Suprapubic skin (tissue), 4 donors: ENCODE data around the gene SEPTIN7. TPM values are rescaled to one million over a fixed set of nuclear protein-coding genes. Genes with fewer than 3 reads are reported as not detected.

ENCODE experiments used
- DNase-seq, 2 donors: peaks; one replicate each; pipeline ENCODE4 v3.0.0-alpha.2; 2019; ENCODE audit warnings: low spot score in 2 of 2
- H3K27ac ChIP-seq: fragments of 200-600 bp; sonication (generic); one replicate; pipeline ENCODE4 v1.5.1; 2019
- H3K27me3 ChIP-seq: fragments of 200-600 bp; sonication (generic); one replicate; pipeline ENCODE4 v1.5.1; 2019
- H3K36me3 ChIP-seq: fragments of 200-600 bp; sonication (generic); one replicate; pipeline ENCODE4 v1.5.1; 2019
- H3K4me1 ChIP-seq: fragments of 200-600 bp; sonication (generic); one replicate; pipeline ENCODE4 v1.5.1; 2019
- H3K4me3 ChIP-seq: fragments of 200-600 bp; sonication (generic); one replicate; pipeline ENCODE4 v1.5.1; 2019; ENCODE audit warnings: mild to moderate bottlenecking
- H3K9me3 ChIP-seq: fragments of 200-600 bp; sonication (generic); one replicate; pipeline ENCODE4 v1.5.1; 2019
- CTCF ChIP-seq, 2 donors: fragments of 200-600 bp in 1 of 2; fragments of 450-650 bp in 1 of 2; sonication (generic) in 1 of 2; IDR thresholded peaks; one replicate each; pipeline ENCODE4 v1.5.1; 2016 to 2019; ENCODE audit warnings: antibody characterized with exemption in 2 of 2, mild to moderate bottlenecking in 1 of 2, moderate library complexity in 1 of 2
- EP300 ChIP-seq: sonication (generic); formaldehyde crosslinking; IDR thresholded peaks from one replicate; pipeline ENCODE4 v1.6.1; 2017; ENCODE audit warnings: antibody characterized with exemption
- POLR2A ChIP-seq, 2 donors: fragments of 450-650 bp; IDR thresholded peaks; one replicate each; pipeline ENCODE4 v1.6.1; 2017; ENCODE audit warnings: antibody characterized with exemption in 2 of 2, mild to moderate bottlenecking in 2 of 2, moderate library complexity in 2 of 2
- POLR2AphosphoS5 ChIP-seq, 3 donors: sonication (generic); formaldehyde crosslinking; IDR thresholded peaks; one replicate each; pipeline ENCODE4 v1.6.1; 2017; ENCODE audit warnings: antibody characterized with exemption in 3 of 3
- WGBS: methylation state at CpG from one replicate; pipeline ENCODE4 v1.1.5; 2018; 5-methylcytosine and 5-hydroxymethylcytosine counted together
- total RNA-seq, 4 donors: library from RNA; depleted of rRNA; stranded (reverse); fragments of >200 nt; gene quantifications; one replicate each; pipeline ENCODE4 v1.1.0, GENCODE V29; 2016

The SEPTIN7 gene
- total RNA-seq, 4 donors from 2014 or later: 110 to 140 (median 127) TPM

- H3K27me3 ChIP-seq: no peaks in the 10 kb centered on the region
- H3K4me3 ChIP-seq: peak overlapping the region; percentile 95
- peak; percentile 89 to 92 for DNase-seq
- TF ChIP-seq EP300 (no peak), POLR2AphosphoS5 (IDR thresholded peaks at IDR 0.05) (peak in 2 of 3 donors; percentile 27 to 48), POLR2A (IDR thresholded peaks at IDR 0.05) (peak in 1 of 2 donors; percentile 22), CTCF (IDR thresholded peaks at IDR 0.05) (peak; percentile 8 to 47)
- no peaks in the 10 kb centered on the region for H3K9me3 ChIP-seq
- no peaks in the 10 kb centered on the region for H3K36me3 ChIP-seq
- H3K4me1 ChIP-seq: peaks cover 36% of the 10 kb centered on the region
- whole genome bisulfite sequencing: 1% methylated on average over 37 of the region's 70 CpGs
- peak overlapping the region; percentile 99 for H3K27ac ChIP-seq
Observed at GRCh38 chr7:35801392-35802101, 690 bp downstream of the SEPTIN7 start.

GRCh38 chr7:35802102-35802466 lies 1.2 kb downstream of the SEPTIN7 start:
- H3K27me3 ChIP-seq: no peaks in the 10 kb centered on the region
- H3K36me3 ChIP-seq: no peaks in the 10 kb centered on the region
- H3K4me1 ChIP-seq: peaks cover 39% of the 10 kb centered on the region
- under 1% methylated on average over 4 of the region's 4 CpGs for WGBS
- H3K4me3 ChIP-seq: peak overlapping the region; percentile 95
- DNase-seq: no peak
- H3K27ac ChIP-seq: peak overlapping the region; percentile 99
- TF ChIP-seq POLR2AphosphoS5 (IDR thresholded peaks at IDR 0.05) (no peak), EP300 (no peak), CTCF (IDR thresholded peaks at IDR 0.05) (no peak), POLR2A (IDR thresholded peaks at IDR 0.05) (no peak)
- H3K9me3 ChIP-seq: no peaks in the 10 kb centered on the region

- Histone ChIP-seq H3K27ac (no peak overlapping the region), H3K4me3 (peak overlapping the region; percentile 95), H3K27me3 (no peaks in the 10 kb centered on the region), H3K36me3 (no peaks in the 10 kb centered on the region), H3K4me1 (peaks cover 40% of the 10 kb centered on the region), H3K9me3 (no peaks in the 10 kb centered on the region)
- 13% methylated on average over 3 of the region's 3 CpGs for WGBS
- TF ChIP-seq CTCF (IDR thresholded peaks at IDR 0.05) (no peak), EP300 (no peak)
- DNase-seq: no peak
Observed at GRCh38 chr7:35802649-35803048, 1.8 kb downstream of the SEPTIN7 start.

- 91% methylated on average over 10 of the region's 10 CpGs for WGBS
- no peak for DNase-seq
- peaks cover 39% of the 10 kb centered on the region for H3K4me1 ChIP-seq
- TF ChIP-seq POLR2A (IDR thresholded peaks at IDR 0.05): no peak
- no peak for TF ChIP-seq POLR2AphosphoS5 (IDR thresholded peaks at IDR 0.05)
- no peak for TF ChIP-seq CTCF (IDR thresholded peaks at IDR 0.05)
- no peak for TF ChIP-seq EP300
- H3K36me3 ChIP-seq: no peaks in the 10 kb centered on the region
- no peaks in the 10 kb centered on the region for H3K9me3 ChIP-seq
- no peaks in the 10 kb centered on the region for H3K27me3 ChIP-seq
- H3K4me3 ChIP-seq: no peak overlapping the region
- no peak overlapping the region for H3K27ac ChIP-seq
Observed at GRCh38 chr7:35804231-35804970, 3.5 kb downstream of the SEPTIN7 start.

DNA sequence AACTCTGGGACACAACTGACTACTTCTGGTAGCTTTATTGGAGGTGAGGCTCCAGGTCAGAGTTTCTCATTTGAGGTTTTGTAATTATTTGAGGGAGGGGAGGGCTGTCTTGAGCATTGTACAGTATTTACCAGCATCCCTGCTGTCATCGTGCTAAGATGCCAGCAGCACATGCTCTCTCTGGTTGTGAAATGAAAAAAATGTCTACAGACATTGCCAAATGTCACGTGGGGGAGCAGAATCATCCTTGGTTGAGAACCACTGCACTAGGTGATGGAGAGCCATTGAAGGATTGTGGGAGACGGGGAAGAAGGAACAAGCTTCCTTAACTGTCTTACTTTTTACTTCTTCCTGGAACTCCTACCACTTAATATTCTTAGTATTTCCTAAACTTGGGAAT lies 5.0 kb downstream of the SEPTIN7 start:
- no peak overlapping the region for H3K27ac ChIP-seq
- no peaks in the 10 kb centered on the region for H3K27me3 ChIP-seq
- H3K4me1 ChIP-seq: peaks cover 32% of the 10 kb centered on the region
- H3K9me3 ChIP-seq: no peaks in the 10 kb centered on the region
- no peak for TF ChIP-seq CTCF (IDR thresholded peaks at IDR 0.05)
- TF ChIP-seq EP300: no peak
- no peak for TF ChIP-seq POLR2AphosphoS5 (IDR thresholded peaks at IDR 0.05)
- no peak for TF ChIP-seq POLR2A (IDR thresholded peaks at IDR 0.05)
- 43% methylated on average over 3 of the region's 3 CpGs for WGBS
- H3K36me3 ChIP-seq: no peaks in the 10 kb centered on the region
- DNase-seq: no peak
- no peak overlapping the region for H3K4me3 ChIP-seq
